Fibroblast of lung (primary cell): Measurements from ENCODE around the gene KRCC1. TPM values are rescaled to one million over a fixed set of nuclear protein-coding genes. Genes with fewer than 3 reads are reported as not detected.

Source experiments
- DNase-seq, 2 donors: peaks; one replicate each; pipeline versions ENCODE4 v3.0.0 to v3.0.0-alpha.2; 2010; ENCODE audit warnings: low read depth in 2 of 2
- H2AFZ ChIP-seq: 2 replicates; pipeline ENCODE4 v1.5.1; 2012; ENCODE audit warnings: low read length, control low read depth, inconsistent platforms
- H3K27ac ChIP-seq: 2 replicates; pipeline ENCODE4 v1.5.1; 2011; ENCODE audit warnings: low read length, control low read depth; ENCODE audit not compliant: insufficient read depth
- H3K27me3 ChIP-seq: 2 replicates; pipeline ENCODE4 v1.5.1; 2011; ENCODE audit warnings: mild to moderate bottlenecking, low read length; ENCODE audit not compliant: control insufficient read depth, insufficient read depth
- H3K36me3 ChIP-seq: 2 replicates; pipeline ENCODE4 v1.5.1; 2011; ENCODE audit warnings: low read length; ENCODE audit not compliant: control insufficient read depth, insufficient read depth
- H3K4me1 ChIP-seq: 2 replicates; pipeline ENCODE4 v1.5.1; 2011; ENCODE audit warnings: low read length; ENCODE audit not compliant: control insufficient read depth, insufficient read depth; ENCODE audit errors: extremely low read depth
- H3K4me2 ChIP-seq: 2 replicates; pipeline ENCODE4 v1.5.1; 2011; ENCODE audit warnings: low read length, control low read depth; ENCODE audit not compliant: insufficient read depth; ENCODE audit errors: extremely low read depth
- H3K4me3 ChIP-seq, 4 experiments: fragments of 200-600 bp in 1 of 4; sonication (generic) in 1 of 4; replicated peaks in 1 of 4; 2 replicates each; pipeline ENCODE4 v1.5.1; 2011 to 2016; ENCODE audit warnings: low read length in 4 of 4, low read depth in 3 of 4, mild to moderate bottlenecking in 3 of 4, control low read depth in 2 of 4, inconsistent platforms in 1 of 4, mixed read lengths in 1 of 4; ENCODE audit not compliant: insufficient read depth in 1 of 4; ENCODE audit errors: control extremely low read depth in 1 of 4
- H3K79me2 ChIP-seq: 2 replicates; pipeline ENCODE4 v1.5.1; 2012; ENCODE audit warnings: mild to moderate bottlenecking, low read length, inconsistent platforms; ENCODE audit not compliant: control insufficient read depth, insufficient read depth
- H3K9ac ChIP-seq: 2 replicates; pipeline ENCODE4 v1.5.1; 2011; ENCODE audit warnings: mild to moderate bottlenecking, low read length, control low read depth; ENCODE audit not compliant: insufficient read depth
- H3K9me3 ChIP-seq: 2 replicates; pipeline ENCODE4 v1.5.1; 2012; ENCODE audit warnings: low read depth, low read length; ENCODE audit not compliant: control insufficient read depth, insufficient read depth
- H4K20me1 ChIP-seq: 2 replicates; pipeline ENCODE4 v1.5.1; 2011; ENCODE audit warnings: low read length; ENCODE audit not compliant: control insufficient read depth, insufficient read depth; ENCODE audit errors: extremely low read depth
- CTCF ChIP-seq, 2 donors: IDR thresholded peaks in 1 of 2; conservative IDR thresholded peaks in 1 of 2; 1 replicate in 1 of 2; 2 replicates in 1 of 2; pipeline ENCODE4 v1.5.1; 2011 to 2012; ENCODE audit warnings: low read length in 2 of 2, control low read depth in 1 of 2, inconsistent platforms in 1 of 2, low read depth in 1 of 2, mild to moderate bottlenecking in 1 of 2
- EZH2 ChIP-seq: IDR thresholded peaks from 2 replicates; pipeline ENCODE4 v1.5.1; 2012; ENCODE audit warnings: low read length, control low read depth, mild to moderate bottlenecking; ENCODE audit errors: missing control alignments
- polyA plus RNA-seq, 2 donors: library from polyadenylated mRNA; depleted of rRNA in 1 of 2; stranded (reverse) in 1 of 2; unstranded in 1 of 2; fragments of >200 nt; gene quantifications; 2 replicates each; pipeline ENCODE4 v1.2.1, GENCODE V29; 2011 to 2012; ENCODE audit warnings: missing spikeins in 1 of 2
- total RNA-seq: library from RNA; depleted of rRNA; stranded (reverse); fragments of >200 nt; gene quantifications from 2 replicates; pipeline ENCODE4 v1.2.1, GENCODE V29; 2014

The KRCC1 gene
- total and polyA plus RNA-seq, 2 donors (not counting 1 experiment from before 2014, with no cell fraction given): 39.3 to 44.4 TPM

DNA sequence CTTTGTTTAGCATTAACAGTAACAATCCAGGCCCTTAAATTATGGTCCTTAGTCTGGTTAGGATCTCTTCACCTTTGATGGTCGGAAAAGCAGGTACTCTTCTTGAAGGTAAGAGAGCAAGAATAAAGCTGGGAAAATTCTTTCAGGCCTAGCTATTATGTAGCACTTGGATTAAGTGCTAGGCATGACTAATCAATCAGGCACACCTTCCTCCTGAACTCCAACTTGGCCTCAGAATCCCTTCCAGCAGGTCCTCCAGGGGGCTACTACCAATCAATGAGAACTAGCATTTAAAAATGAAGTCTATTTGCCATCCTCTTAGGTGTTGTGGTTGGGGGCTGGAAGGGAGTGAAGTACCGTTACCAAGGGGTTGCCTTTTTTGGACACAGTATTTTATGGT lies 15.8 kb upstream of the KRCC1 start:
- no peak for DNase-seq
- no peak overlapping the region for H2AFZ ChIP-seq

DNA sequence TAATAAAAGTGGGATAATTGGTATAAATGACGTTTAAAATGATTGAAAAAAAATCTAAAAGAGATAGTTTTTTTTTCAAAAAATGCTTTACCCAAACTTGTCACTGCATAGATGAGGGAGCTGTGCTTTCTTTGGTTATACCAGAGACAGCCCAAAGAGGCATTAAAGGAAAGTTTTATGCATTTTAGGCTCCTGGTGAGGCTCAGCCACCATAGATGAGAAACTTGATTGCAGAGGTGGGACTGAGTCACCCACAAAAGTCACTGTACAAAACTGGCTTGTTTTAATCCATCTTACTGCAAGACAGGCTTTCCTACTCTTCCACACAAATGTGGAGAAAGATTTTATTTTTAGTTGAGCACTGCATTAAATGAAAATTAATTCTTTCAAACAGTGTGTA lies 14.5 kb upstream of the KRCC1 start:
- Histone ChIP-seq H3K4me2 (no peak overlapping the region), H4K20me1 (no peaks in the 10 kb centered on the region), H3K79me2 (no peaks in the 10 kb centered on the region), H3K36me3 (no peaks in the 10 kb centered on the region), H3K4me3 (no peak overlapping the region), H3K27ac (no peak overlapping the region), H3K9ac (no peak overlapping the region), H2AFZ (no peak overlapping the region), H3K9me3 (no peaks in the 10 kb centered on the region), H3K27me3 (peaks cover 6% of the 10 kb centered on the region), H3K4me1 (no peaks in the 10 kb centered on the region)
- DNase-seq: no peak
- TF ChIP-seq CTCF (conservative IDR thresholded peaks at IDR 0.05 in 1 of 2, IDR thresholded peaks at IDR 0.05 in 1 of 2; ENCODE audit: low read depth in 1 of 2, low read length in 2 of 2) (no peak), EZH2 (no peak)

More for the DNA sequence above, 15.8 kb upstream of the KRCC1 start:
- Histone ChIP-seq H3K79me2 (no peaks in the 10 kb centered on the region), H4K20me1 (no peaks in the 10 kb centered on the region), H3K9ac (no peak overlapping the region), H3K4me1 (no peaks in the 10 kb centered on the region), H3K9me3 (no peaks in the 10 kb centered on the region), H3K4me2 (no peak overlapping the region), H3K27ac (no peak overlapping the region), H3K27me3 (peaks cover 6% of the 10 kb centered on the region), H3K4me3 (no peak overlapping the region), H3K36me3 (no peaks in the 10 kb centered on the region)
- TF ChIP-seq CTCF (conservative IDR thresholded peaks at IDR 0.05 in 1 of 2, IDR thresholded peaks at IDR 0.05 in 1 of 2; ENCODE audit: low read depth in 1 of 2, low read length in 2 of 2) (no peak), EZH2 (no peak)

- Histone ChIP-seq H3K27me3 (peaks cover 6% of the 10 kb centered on the region), H3K79me2 (no peaks in the 10 kb centered on the region), H3K9ac (no peak overlapping the region), H2AFZ (no peak overlapping the region), H3K36me3 (no peaks in the 10 kb centered on the region), H3K4me1 (no peaks in the 10 kb centered on the region), H3K4me2 (no peak overlapping the region), H3K9me3 (no peaks in the 10 kb centered on the region), H4K20me1 (no peaks in the 10 kb centered on the region), H3K27ac (no peak overlapping the region), H3K4me3 (no peak overlapping the region)
- no peak for TF ChIP-seq CTCF (conservative IDR thresholded peaks at IDR 0.05 in 1 of 2, IDR thresholded peaks at IDR 0.05 in 1 of 2; ENCODE audit: low read depth in 1 of 2, low read length in 2 of 2)
- no peak for TF ChIP-seq EZH2
- DNase-seq: no peak
Measured at GRCh38 chr2:88069117-88069516, 13.5 kb upstream of the KRCC1 start.
